Measurements from ENCODE around the gene FAR2. TPM values are rescaled to one million over a fixed set of nuclear protein-coding genes. Genes with fewer than 3 reads are reported as not detected.

FAR2 gene
- total RNA-seq, 1 experiment from 2014 or later = not detected

GRCh38 chr12:29223956-29224543 lies 75.0 kb downstream of the FAR2 start:
- in situ Hi-C loops (cut with HindIII; ENCODE audit: low pct_unique_long_range_greater_than_20kb, low sequenced_read_pairs) = no loop called here
- DNase-seq (ENCODE audit: low read depth) = no peak

DNA sequence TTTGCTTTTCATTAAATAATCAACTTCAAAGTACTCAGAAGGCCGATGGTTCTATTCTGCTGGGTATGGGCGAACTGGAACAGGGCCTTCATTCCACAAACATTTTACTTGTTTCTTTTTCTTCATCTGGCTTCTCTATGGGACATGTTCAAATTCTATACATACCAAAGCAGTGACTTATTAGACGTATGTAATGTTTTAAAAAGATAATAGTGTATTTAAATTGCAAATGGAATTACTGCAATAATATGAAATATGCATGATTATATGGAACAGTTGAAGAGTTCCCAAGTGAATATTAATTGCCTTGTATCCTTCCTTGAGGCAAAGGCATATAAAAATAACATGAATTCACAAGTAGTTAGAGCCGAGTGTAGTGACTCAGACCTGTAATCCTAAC lies 75.5 kb downstream of the FAR2 start:
- in situ Hi-C loops (cut with HindIII; ENCODE audit: low pct_unique_long_range_greater_than_20kb, low sequenced_read_pairs) = no loop called here
- no peak for DNase-seq (ENCODE audit: low read depth)

DNA sequence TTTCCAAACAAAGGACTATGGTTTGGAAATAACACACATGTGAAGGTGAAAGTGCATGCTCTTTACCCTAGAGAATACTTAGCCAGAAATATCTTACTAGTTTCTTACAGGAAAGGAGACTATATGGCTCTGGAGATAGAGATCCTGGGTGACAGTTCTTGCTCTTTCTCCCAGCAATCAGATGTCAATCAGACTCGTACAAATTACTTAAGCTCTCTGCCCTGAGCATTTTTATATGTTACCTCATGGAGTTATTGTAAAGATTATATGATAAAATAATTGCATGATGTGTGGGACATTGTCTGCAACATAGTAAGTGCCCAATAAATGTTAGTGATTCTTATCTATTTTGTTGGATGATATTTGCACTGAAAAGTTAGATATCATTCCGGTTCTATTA lies 76.8 kb downstream of the FAR2 start:
- in situ Hi-C loops (cut with HindIII; ENCODE audit: low pct_unique_long_range_greater_than_20kb, low sequenced_read_pairs) = no loop called here

GRCh38 chr12:29226616-29227015 lies 77.5 kb downstream of the FAR2 start:
- in situ Hi-C loops (cut with HindIII; ENCODE audit: low pct_unique_long_range_greater_than_20kb, low sequenced_read_pairs) = no loop called here
- no peak for DNase-seq (ENCODE audit: low read depth)

More for the DNA sequence above, 76.8 kb downstream of the FAR2 start:
- DNase-seq (ENCODE audit: low read depth) = no peak

GRCh38 chr12:29228474-29229157 lies 79.5 kb downstream of the FAR2 start:
- DNase-seq (ENCODE audit: low read depth) = no peak
- in situ Hi-C loops (cut with HindIII; ENCODE audit: low pct_unique_long_range_greater_than_20kb, low sequenced_read_pairs) = no loop called here

- in situ Hi-C loops (cut with HindIII; ENCODE audit: low pct_unique_long_range_greater_than_20kb, low sequenced_read_pairs) = no loop called here
- no peak for DNase-seq (ENCODE audit: low read depth)
Observed at GRCh38 chr12:29229158-29229505, 80.1 kb downstream of the FAR2 start.

- in situ Hi-C loops (cut with HindIII; ENCODE audit: low pct_unique_long_range_greater_than_20kb, low sequenced_read_pairs) = no loop called here
Observed at GRCh38 chr12:29229937-29230336, 80.9 kb downstream of the FAR2 start.

DNA sequence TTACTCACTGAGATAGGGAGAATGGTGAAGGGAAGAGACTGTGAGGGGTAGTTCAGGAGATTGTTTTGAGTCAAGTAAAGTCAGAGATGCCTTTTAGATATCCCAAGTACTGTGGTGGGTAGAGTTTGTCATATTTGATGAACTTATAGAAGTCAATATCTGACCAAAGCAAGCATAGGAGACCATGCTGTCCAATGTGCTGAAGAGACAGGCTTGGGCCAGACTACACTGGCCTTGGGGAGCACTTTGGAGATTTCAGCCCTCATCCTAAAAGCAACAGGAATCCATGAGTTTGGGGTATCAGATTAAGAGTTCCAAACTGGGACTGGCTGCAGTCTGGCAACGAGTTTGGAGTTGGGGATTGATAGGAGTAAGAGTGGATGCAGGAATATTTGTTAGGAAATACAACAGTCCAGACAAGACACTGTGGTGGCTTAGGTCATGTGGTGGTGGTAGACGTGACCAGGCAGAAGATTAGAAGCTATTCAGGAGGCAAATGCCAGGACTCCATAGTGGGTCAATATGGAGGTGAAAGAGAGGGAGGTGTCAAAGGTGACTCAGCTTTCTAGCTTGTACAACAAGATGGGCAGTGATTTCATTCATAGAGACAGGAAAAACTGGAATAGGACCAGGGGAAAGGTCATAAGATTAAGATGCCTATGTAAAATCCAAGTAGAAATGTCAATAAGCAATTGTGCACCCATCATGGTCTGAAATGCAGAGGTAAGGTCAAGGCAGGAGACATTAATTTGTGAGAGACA lies 81.9 kb downstream of the FAR2 start:
- in situ Hi-C loops (cut with HindIII; ENCODE audit: low pct_unique_long_range_greater_than_20kb, low sequenced_read_pairs) = no loop called here
- DNase-seq (ENCODE audit: low read depth) = no peak

More at GRCh38 chr12:29229937-29230336, 80.9 kb downstream of the FAR2 start:
- DNase-seq (ENCODE audit: low read depth) = no peak

- in situ Hi-C loops (cut with HindIII; ENCODE audit: low pct_unique_long_range_greater_than_20kb, low sequenced_read_pairs) = no loop called here
- DNase-seq (ENCODE audit: low read depth) = no peak
Observed at GRCh38 chr12:29232086-29232485, 83.0 kb downstream of the FAR2 start.

DNA sequence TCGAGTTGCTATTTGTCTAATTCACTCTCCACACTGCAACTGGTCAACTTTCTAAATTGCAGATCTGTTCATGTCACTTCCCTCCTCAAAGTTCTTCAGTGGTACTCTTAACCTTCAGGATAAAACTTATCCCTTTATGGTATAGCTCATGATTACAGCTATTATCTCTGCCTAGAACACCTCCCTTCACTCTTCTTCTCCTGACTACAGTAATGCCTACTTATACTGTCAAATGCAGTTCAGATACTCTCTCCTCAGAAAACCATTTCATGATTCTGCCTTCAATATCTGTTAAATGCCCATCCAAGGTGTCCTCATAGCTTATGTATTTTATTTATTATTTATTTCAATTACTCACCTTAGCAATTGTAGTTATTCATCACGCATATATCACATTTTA lies 85.5 kb downstream of the FAR2 start:
- no peak for DNase-seq (ENCODE audit: low read depth)
- in situ Hi-C loops (cut with HindIII; ENCODE audit: low pct_unique_long_range_greater_than_20kb, low sequenced_read_pairs) = no loop called here

- no peak for DNase-seq (ENCODE audit: low read depth)
Observed at GRCh38 chr12:29234965-29235626, 86.0 kb downstream of the FAR2 start.

GRCh38 chr12:29238822-29239291 lies 89.8 kb downstream of the FAR2 start:
- peak; percentile 6 for DNase-seq (ENCODE audit: low read depth)
- in situ Hi-C loops (cut with HindIII; ENCODE audit: low pct_unique_long_range_greater_than_20kb, low sequenced_read_pairs) = no loop called here

More at GRCh38 chr12:29234965-29235626, 86.0 kb downstream of the FAR2 start:
- in situ Hi-C loops (cut with HindIII; ENCODE audit: low pct_unique_long_range_greater_than_20kb, low sequenced_read_pairs) = no loop called here

DNA sequence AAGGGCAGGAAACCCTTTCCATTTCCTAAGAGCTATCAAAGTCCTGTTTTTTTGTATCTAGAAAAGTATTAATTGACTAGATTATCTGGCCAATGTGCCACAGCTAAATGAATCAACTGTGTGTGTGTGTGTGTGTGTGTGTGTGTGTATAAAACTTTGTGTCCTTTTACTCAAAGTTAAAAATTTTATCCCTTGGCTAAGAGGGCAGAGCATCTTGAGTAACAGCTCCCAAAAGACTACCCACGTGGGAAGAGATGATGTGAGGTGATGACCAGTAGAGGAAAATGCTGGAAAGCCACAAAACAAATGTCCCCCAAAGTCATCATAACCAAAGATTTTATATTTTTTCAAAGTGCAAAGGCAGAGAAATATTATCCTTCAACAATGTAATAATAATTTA lies 90.3 kb downstream of the FAR2 start:
- no peak for DNase-seq (ENCODE audit: low read depth)
- in situ Hi-C loops (cut with HindIII; ENCODE audit: low pct_unique_long_range_greater_than_20kb, low sequenced_read_pairs) = no loop called here

DNA sequence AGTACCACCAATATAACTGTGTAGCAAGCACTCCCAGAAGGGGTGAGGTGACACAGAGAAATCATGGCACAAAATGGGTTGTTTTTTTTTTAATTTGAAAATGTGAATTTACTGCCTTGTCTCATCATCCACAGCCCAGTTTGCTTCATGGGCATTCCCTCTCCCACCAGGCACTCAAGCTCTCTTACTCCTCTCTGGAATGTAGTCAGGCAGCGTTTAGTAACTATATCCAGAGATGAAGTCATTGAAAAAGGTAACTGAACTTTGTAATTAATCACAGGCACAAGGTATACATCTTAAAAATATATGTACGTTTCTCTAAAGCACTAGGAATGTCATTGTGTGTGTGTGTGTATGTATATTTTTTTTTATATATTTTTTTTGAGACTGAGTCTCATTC lies 91.4 kb downstream of the FAR2 start:
- in situ Hi-C loops (cut with HindIII; ENCODE audit: low pct_unique_long_range_greater_than_20kb, low sequenced_read_pairs) = no loop called here
- no peak for DNase-seq (ENCODE audit: low read depth)

- in situ Hi-C loops (cut with HindIII; ENCODE audit: low pct_unique_long_range_greater_than_20kb, low sequenced_read_pairs) = no loop called here
- peak; percentile 22 for DNase-seq (ENCODE audit: low read depth)
Observed at GRCh38 chr12:29241821-29242591, 92.9 kb downstream of the FAR2 start.

- in situ Hi-C loops (cut with HindIII; ENCODE audit: low pct_unique_long_range_greater_than_20kb, low sequenced_read_pairs) = no loop called here
- DNase-seq (ENCODE audit: low read depth) = no peak
Observed at GRCh38 chr12:29242921-29243431, 93.9 kb downstream of the FAR2 start.

GRCh38 chr12:29244159-29244765 lies 95.2 kb downstream of the FAR2 start:
- in situ Hi-C loops (cut with HindIII; ENCODE audit: low pct_unique_long_range_greater_than_20kb, low sequenced_read_pairs) = no loop called here
- no peak for DNase-seq (ENCODE audit: low read depth)

GRCh38 chr12:29245246-29245645 lies 96.2 kb downstream of the FAR2 start:
- in situ Hi-C loops (cut with HindIII; ENCODE audit: low pct_unique_long_range_greater_than_20kb, low sequenced_read_pairs) = no loop called here
- no peak for DNase-seq (ENCODE audit: low read depth)
